B cell (primary cell): ENCODE results near the gene GDPD3. TPM values are rescaled to one million over a fixed set of nuclear protein-coding genes. Genes with fewer than 3 reads are reported as not detected.

Source experiments
- ATAC-seq: fragments of 200-7000 bp; cut with Tn5 transposase; one replicate; pipeline ENCODE4 v1.10.0; 2021; ENCODE audit warnings: low read depth, mild to moderate bottlenecking, moderate number of reproducible peaks, moderate library complexity
- CTCF ChIA-PET: fragments of 350-600 bp; sonication (Branson Sonifier 250); formaldehyde crosslinking; loops from one replicate; lab custom pipeline; 2021; ENCODE audit warnings: antibody characterized with exemption, inconsistent platforms; lab: Charles Lee
- POLR2A ChIA-PET: fragments of 350-600 bp; sonication (Branson Sonifier 250); formaldehyde crosslinking; loops from one replicate; lab custom pipeline; 2021; ENCODE audit warnings: antibody characterized with exemption; lab: Charles Lee
- DNase-seq: peaks from one replicate; pipeline ENCODE4 v3.0.0; 2013
- H2AFZ ChIP-seq: 2 replicates; pipeline ENCODE4 v1.6.1; 2012; ENCODE audit warnings: mild to moderate bottlenecking, low read depth, low read length; ENCODE audit not compliant: insufficient read depth, poor library complexity, severe bottlenecking
- H3K27ac ChIP-seq, 2 donors: 1 replicate in 1 of 2; 2 replicates in 1 of 2; pipeline ENCODE4 v1.5.1; 2012 to 2013; ENCODE audit warnings: low read length in 2 of 2, mild to moderate bottlenecking in 2 of 2, moderate library complexity in 1 of 2
- H3K27me3 ChIP-seq, 4 experiments: fragments of 200-600 bp in 1 of 4; sonication (generic) in 1 of 4; replicated peaks in 1 of 4; 1 replicate in 2 of 4; 2 replicates in 2 of 4; pipeline versions ENCODE4 v1.6.1 to v1.7.0; 2013 to 2016; ENCODE audit warnings: low read length in 3 of 4, mild to moderate bottlenecking in 2 of 4, mixed read lengths in 1 of 4, moderate library complexity in 1 of 4; ENCODE audit not compliant: insufficient read depth in 4 of 4, control insufficient read depth in 3 of 4; ENCODE audit errors: control extremely low read depth in 1 of 4
- H3K36me3 ChIP-seq, 2 experiments: replicated peaks in 1 of 2; 1 replicate in 1 of 2; 2 replicates in 1 of 2; pipeline versions ENCODE4 v1.6.1 to v1.7.1; 2013; ENCODE audit warnings: low read length in 1 of 2; ENCODE audit not compliant: insufficient read depth in 2 of 2, control insufficient read depth in 1 of 2; ENCODE audit errors: control extremely low read depth in 1 of 2, extremely low read depth in 1 of 2
- H3K4me1 ChIP-seq, 2 donors: fragments of 200-600 bp in 1 of 2; sonication (generic) in 1 of 2; 1 replicate in 1 of 2; 2 replicates in 1 of 2; pipeline versions ENCODE4 v1.5.1 to v1.6.1; 2013 to 2017; ENCODE audit warnings: low read length in 2 of 2; ENCODE audit not compliant: control insufficient read depth in 2 of 2, insufficient read depth in 2 of 2
- H3K4me2 ChIP-seq: replicated peaks from 2 replicates; pipeline ENCODE3; 2012; ENCODE audit warnings: mild to moderate bottlenecking, low read depth, low read length; ENCODE audit not compliant: poor library complexity, severe bottlenecking
- H3K4me3 ChIP-seq, 5 experiments: fragments of 200-600 bp in 1 of 5; sonication (generic) in 1 of 5; 1 replicate in 3 of 5; 2 replicates in 2 of 5; pipeline versions ENCODE4 v1.5.1 to v1.7.0; 2011 to 2016; ENCODE audit warnings: low read length in 4 of 5, mild to moderate bottlenecking in 4 of 5, low read depth in 2 of 5, control low read depth in 1 of 5, moderate library complexity in 1 of 5; ENCODE audit not compliant: insufficient read depth in 1 of 5; ENCODE audit errors: control extremely low read depth in 1 of 5, extremely low read depth in 1 of 5
- H3K79me2 ChIP-seq: fragments of 200-600 bp; sonication (generic); one replicate; pipeline ENCODE4 v1.6.0; 2016; ENCODE audit warnings: low read length; ENCODE audit not compliant: control insufficient read depth, insufficient read depth
- H3K9ac ChIP-seq: fragments of 200-600 bp; sonication (generic); 2 replicates; pipeline ENCODE4 v1.6.1; 2017; ENCODE audit warnings: mild to moderate bottlenecking, low read length, moderate library complexity
- H3K9me3 ChIP-seq, 3 donors: one replicate each; pipeline versions ENCODE4 v1.6.1 to v1.7.1; 2013; ENCODE audit warnings: low read length in 2 of 3; ENCODE audit not compliant: control insufficient read depth in 2 of 3, insufficient read depth in 1 of 3; ENCODE audit errors: control extremely low read depth in 1 of 3
- H4K20me1 ChIP-seq: 2 replicates; pipeline ENCODE4 v1.6.0; 2012; ENCODE audit warnings: mild to moderate bottlenecking, low read length; ENCODE audit not compliant: insufficient read depth, control insufficient read depth, poor library complexity, severe bottlenecking
- H3K27ac Mint-ChIP-seq: one replicate; pipeline ENCODE4 v1.8.0; 2021; ENCODE audit warnings: mixed read lengths
- H3K27me3 Mint-ChIP-seq: one replicate; pipeline ENCODE4 v1.8.0; 2021; ENCODE audit warnings: mixed read lengths
- H3K4me1 Mint-ChIP-seq: one replicate; pipeline ENCODE4 v1.8.0; 2021; ENCODE audit warnings: mixed read lengths
- H3K4me3 Mint-ChIP-seq: one replicate; pipeline ENCODE4 v1.8.0; 2021; ENCODE audit warnings: mixed read lengths
- H3K9me3 Mint-ChIP-seq: one replicate; pipeline ENCODE4 v1.8.0; 2022; ENCODE audit warnings: mixed read lengths; ENCODE audit not compliant: insufficient read depth
- CTCF ChIP-seq: fragments of 200-600 bp; IDR thresholded peaks from one replicate; pipeline ENCODE4 v1.8.0; 2022; ENCODE audit warnings: antibody characterized with exemption, mild to moderate bottlenecking
- EZH2 ChIP-seq: IDR thresholded peaks from 2 replicates; pipeline ENCODE4 v1.6.1; 2012; ENCODE audit warnings: borderline replicate concordance, low read depth, mild to moderate bottlenecking, moderate library complexity, low read length; ENCODE audit not compliant: insufficient read depth, poor library complexity, severe bottlenecking
- WGBS: methylation state at CpG from one replicate; pipeline ENCODE4 v1.1.5; 2013; ENCODE audit warnings: missing lambda C conversion rate; ENCODE audit not compliant: insufficient coverage; 5-methylcytosine and 5-hydroxymethylcytosine counted together
- intact Hi-C: fragments of 100-400 bp; cut with micrococcal nuclease; formaldehyde crosslinking; loops from one replicate; pipeline ENCODE4 v1.10.0; 2022
- polyA plus RNA-seq: library from polyadenylated mRNA; depleted of rRNA; stranded (reverse); fragments of >200 nt; gene quantifications from 2 replicates; pipeline ENCODE4 v1.2.3, GENCODE V29; 2012
- total RNA-seq, 2 donors: library from RNA; stranded (reverse); fragments of 120-200 nt in 1 of 2; gene quantifications; 1 replicate in 1 of 2; 2 replicates in 1 of 2; pipeline versions ENCODE4 v1.2.3 to v1.2.4, GENCODE V29; 2013 to 2022

GDPD3 gene
- total and polyA plus RNA-seq, 2 donors (not counting 1 experiment from before 2014, with no cell fraction given) = 10.6 to 17.3 TPM

GRCh38 chr16:30095166-30096078 is 17.9 kb downstream of the GDPD3 start:
- peak overlapping the region; percentile 73 to 92 for H3K27ac ChIP-seq
- no peaks in the 10 kb centered on the region for H3K27me3 ChIP-seq
- ChIA-PET CTCF (interaction anchor here (1.5 kb wide), 1 partner anchor 88 kb away, joined by 5 read pairs; the partner anchor contains the start of gene CORO1A), POLR2A (interaction anchor here (0.6 to 6.8 kb wide), 8 partner anchors 30 to 336 kb away, joined by 3 to 97 read pairs (median 4); partner anchors contain the start of genes ALDOA, CORO1A and TBC1D10B)
- 7% methylated on average over 43 of the region's 47 CpGs for WGBS
- H3K4me3 ChIP-seq = peak overlapping the region; percentile 16 to 92 (median 81)
- Mint-ChIP-seq H3K27me3 (no peaks in the 10 kb centered on the region), H3K4me3 (peak overlapping the region; percentile 91), H3K27ac (peak overlapping the region; percentile 94), H3K4me1 (peaks cover 42% of the 10 kb centered on the region), H3K9me3 (peaks cover 2% of the 10 kb centered on the region)
- ATAC-seq = no peak
- H3K9me3 ChIP-seq = peaks cover 2 to 34% (median 25%) of the 10 kb centered on the region in 3 donors
- peak; percentile 49 for DNase-seq
- H3K36me3 ChIP-seq = peaks cover 0 to 20% of the 10 kb centered on the region in 2 experiments
- peak overlapping the region; percentile 49 for H2AFZ ChIP-seq
- H4K20me1 ChIP-seq = no peaks in the 10 kb centered on the region
- peaks cover 33 to 57% of the 10 kb centered on the region in 2 donors for H3K4me1 ChIP-seq
- H3K4me2 ChIP-seq = peak overlapping the region; percentile 98
- H3K9ac ChIP-seq = peak overlapping the region; percentile 80
- peaks cover 21% of the 10 kb centered on the region for H3K79me2 ChIP-seq
- TF ChIP-seq EZH2 (no peak), CTCF (no peak)
- intact Hi-C loops = loop anchor here (1.0 to 10.0 kb wide), 5 partner anchors 28 to 539 kb away; partner anchors contain the start of genes ALDOA, MAPK3, MYL11 and TBC1D10B
